CD4-positive, alpha-beta T cell treated with Interleukin-10 for 1 hour (primary cell): ENCODE measurements around the gene CFL2.

Experiments used
- DNase-seq: peaks from one replicate; pipeline ENCODE4 v3.0.0-alpha.2; 2020

CFL2 gene

GRCh38 chr14:34668111-34668510 lies 46.3 kb downstream of the CFL2 start:
- DNase-seq: no peak

- DNase-seq: no peak
Measured at GRCh38 chr14:34667007-34667406, 47.4 kb downstream of the CFL2 start.

- peak; percentile 53 for DNase-seq
Measured at GRCh38 chr14:34665785-34666435, 48.5 kb downstream of the CFL2 start.

GRCh38 chr14:34662561-34663088 lies 51.8 kb downstream of the CFL2 start:
- DNase-seq: no peak

GRCh38 chr14:34660796-34661195 lies 53.6 kb downstream of the CFL2 start:
- no peak for DNase-seq
